GM06990 (cell line): ENCODE results near the gene ADAM22.

Source experiments
- DNase-seq: peaks from one replicate; pipeline ENCODE4 v3.0.0-alpha.2; 2011; ENCODE audit not compliant: insufficient read length; ENCODE audit errors: extremely low read depth
- H3K27me3 ChIP-seq: replicated peaks from 2 replicates; pipeline ENCODE4 v1.6.0; 2011; ENCODE audit warnings: low read length; ENCODE audit not compliant: control insufficient read depth, insufficient read depth
- H3K36me3 ChIP-seq: 2 replicates; pipeline ENCODE4 v1.5.1; 2011; ENCODE audit warnings: low read length; ENCODE audit not compliant: control insufficient read depth, insufficient read depth
- H3K4me3 ChIP-seq: replicated peaks from 2 replicates; pipeline ENCODE4 v1.5.1; 2011; ENCODE audit warnings: low read depth, mild to moderate bottlenecking, control low read depth, low read length
- CTCF ChIP-seq: IDR thresholded peaks from 2 replicates; pipeline ENCODE4 v1.5.1; 2011; ENCODE audit warnings: low read length, control low read depth, mild to moderate bottlenecking, inconsistent platforms; ENCODE audit not compliant: insufficient read depth, poor library complexity, severe bottlenecking

ADAM22 gene

GRCh38 chr7:88111954-88112471 lies 178.0 kb downstream of the ADAM22 start:
- no peak for TF ChIP-seq CTCF
- H3K27me3 ChIP-seq = no peaks in the 10 kb centered on the region
- DNase-seq = no peak

GRCh38 chr7:88115258-88115796 lies 181.3 kb downstream of the ADAM22 start:
- TF ChIP-seq CTCF = no peak
- DNase-seq = no peak
- no peaks in the 10 kb centered on the region for H3K27me3 ChIP-seq

More at GRCh38 chr7:88111954-88112471, 178.0 kb downstream of the ADAM22 start:
- H3K36me3 ChIP-seq = no peaks in the 10 kb centered on the region
- H3K4me3 ChIP-seq = no peak overlapping the region

GRCh38 chr7:88115816-88116215 lies 181.8 kb downstream of the ADAM22 start:
- DNase-seq = no peak
- no peak overlapping the region for H3K4me3 ChIP-seq

More at GRCh38 chr7:88115258-88115796, 181.3 kb downstream of the ADAM22 start:
- H3K36me3 ChIP-seq = no peaks in the 10 kb centered on the region
- no peak overlapping the region for H3K4me3 ChIP-seq

GRCh38 chr7:88116235-88116795 lies 182.3 kb downstream of the ADAM22 start:
- Histone ChIP-seq H3K4me3 (no peak overlapping the region), H3K36me3 (no peaks in the 10 kb centered on the region), H3K27me3 (no peaks in the 10 kb centered on the region)
- no peak for DNase-seq
- TF ChIP-seq CTCF = no peak

More at GRCh38 chr7:88115816-88116215, 181.8 kb downstream of the ADAM22 start:
- no peaks in the 10 kb centered on the region for H3K27me3 ChIP-seq
- no peaks in the 10 kb centered on the region for H3K36me3 ChIP-seq
- TF ChIP-seq CTCF = no peak

- DNase-seq = no peak
- no peaks in the 10 kb centered on the region for H3K36me3 ChIP-seq
- H3K27me3 ChIP-seq = no peaks in the 10 kb centered on the region
- no peak overlapping the region for H3K4me3 ChIP-seq
- no peak for TF ChIP-seq CTCF
Observed at GRCh38 chr7:88117325-88117724, 183.3 kb downstream of the ADAM22 start.
